Spleen (tissue), 11 donors: ENCODE results near the gene AGPAT3. TPM values are rescaled to one million over a fixed set of nuclear protein-coding genes. Genes with fewer than 3 reads are reported as not detected.
A peak's percentile ranks its signal among the peaks of the same experiment; 100 is the strongest.

Experiments used
- DNase-seq: peaks from one replicate; pipeline ENCODE4 v3.0.0-alpha.2; 2020
- H3K27ac ChIP-seq, 8 donors: fragments of 200-600 bp; sonication (generic) in 7 of 8; 1 replicate in 4 of 8; 2 replicates in 4 of 8; pipeline versions ENCODE4 v1.5.0 to v1.8.0; 2016 to 2021; ENCODE audit warnings: inconsistent platforms in 4 of 8, mild to moderate bottlenecking in 4 of 8, moderate library complexity in 1 of 8
- H3K27me3 ChIP-seq, 7 donors: fragments of 200-600 bp; sonication (generic) in 6 of 7; replicated peaks in 1 of 7; 1 replicate in 4 of 7; 2 replicates in 3 of 7; pipeline versions ENCODE4 v1.5.0 to v1.8.0; 2016 to 2021; ENCODE audit warnings: inconsistent platforms in 3 of 7, mild to moderate bottlenecking in 1 of 7
- H3K36me3 ChIP-seq, 6 donors: fragments of 200-600 bp; sonication (generic) in 5 of 6; 1 replicate in 4 of 6; 2 replicates in 2 of 6; pipeline versions ENCODE4 v1.5.0 to v1.8.0; 2016 to 2021; ENCODE audit warnings: inconsistent platforms in 2 of 6
- H3K4me1 ChIP-seq, 6 donors: fragments of 200-600 bp; sonication (generic) in 5 of 6; 1 replicate in 3 of 6; 2 replicates in 3 of 6; pipeline versions ENCODE4 v1.5.0 to v1.8.0; 2016 to 2021; ENCODE audit warnings: inconsistent platforms in 3 of 6
- H3K4me3 ChIP-seq, 8 donors: fragments of 200-600 bp; sonication (generic) in 7 of 8; 1 replicate in 4 of 8; 2 replicates in 4 of 8; pipeline versions ENCODE4 v1.5.0 to v1.8.0; 2016 to 2021; ENCODE audit warnings: inconsistent platforms in 4 of 8, mild to moderate bottlenecking in 4 of 8, moderate library complexity in 2 of 8
- H3K9me3 ChIP-seq, 8 donors: fragments of 200-600 bp; sonication (generic) in 7 of 8; 1 replicate in 4 of 8; 2 replicates in 4 of 8; pipeline versions ENCODE4 v1.5.0 to v1.8.0; 2016 to 2021; ENCODE audit warnings: inconsistent platforms in 4 of 8
- POLR2A ChIP-seq, 3 donors: fragments of 450-650 bp; IDR thresholded peaks; one replicate each; pipeline ENCODE4 v1.5.1; 2017; ENCODE audit warnings: antibody characterized with exemption in 3 of 3, mild to moderate bottlenecking in 1 of 3
- POLR2AphosphoS5 ChIP-seq, 3 donors: sonication (generic); formaldehyde crosslinking; IDR thresholded peaks; one replicate each; pipeline ENCODE4 v1.5.1; 2017; ENCODE audit warnings: antibody characterized with exemption in 3 of 3
- WGBS, 5 donors: extraction: QIAGEN DNeasy Blood & Tissue Kit in 3 of 5; methylation state at CpG; one replicate each; pipeline versions ENCODE4 v1.1.5 to v1.1.7; 2013 to 2018; 5-methylcytosine and 5-hydroxymethylcytosine counted together
- intact Hi-C: fragments of 100-400 bp; cut with DNase I; formaldehyde crosslinking; loops from one replicate; pipeline ENCODE4 v1.15.0; 2023; ENCODE audit warnings: low total_unique reads
- polyA plus RNA-seq, 3 donors: library from polyadenylated mRNA; stranded (reverse); fragments of 200-250 nt; gene quantifications; one replicate each; pipeline ENCODE4 v1.2.1, GENCODE V29; 2013
- total RNA-seq, 7 donors: library from RNA; depleted of rRNA in 3 of 7; stranded (reverse); fragments of >200 nt in 3 of 7; fragmentation: NEBNext Ultra II Directional in 4 of 7; extraction: Animal tissue kit (Norgen Biotek cat#: 25700) in 4 of 7; gene quantifications; one replicate each; pipeline versions ENCODE4 v1.1.0 to v1.2.1, GENCODE V29; 2016 to 2021
- TF ChIP-seq, protein P1 (sequence below), 11 experiments: fragments of 200-600 bp in 7 of 11; fragments of 450-650 bp in 4 of 11; sonication (generic) in 4 of 11; IDR thresholded peaks in 8 of 11; conservative IDR thresholded peaks in 3 of 11; 1 replicate in 7 of 11; 2 replicates in 4 of 11; pipeline versions ENCODE4 v1.4.0 to v1.8.0; 2016 to 2021; ENCODE audit warnings: antibody characterized with exemption in 11 of 11, inconsistent platforms in 4 of 11, mild to moderate bottlenecking in 1 of 11
- donor health status: healthy with polysubstance abuse.
- donor health status: DM: no; HTN: no; CAD: no; lungs with moderate emphysema.
- donor health status: DM: no; HTN: no; CAD: no.
- donor health status: Bipolar disorder and iron deficiency.
- donor health status: healthy.
- donor health status: DM: no; HTN: no; CAD: no.
- donor health status: DM: yes; HTN: yes; CAD: no.

The AGPAT3 gene
- total and polyA plus RNA-seq, 10 donors: 6.9 to 92.0 (median 56.0) TPM

DNA sequence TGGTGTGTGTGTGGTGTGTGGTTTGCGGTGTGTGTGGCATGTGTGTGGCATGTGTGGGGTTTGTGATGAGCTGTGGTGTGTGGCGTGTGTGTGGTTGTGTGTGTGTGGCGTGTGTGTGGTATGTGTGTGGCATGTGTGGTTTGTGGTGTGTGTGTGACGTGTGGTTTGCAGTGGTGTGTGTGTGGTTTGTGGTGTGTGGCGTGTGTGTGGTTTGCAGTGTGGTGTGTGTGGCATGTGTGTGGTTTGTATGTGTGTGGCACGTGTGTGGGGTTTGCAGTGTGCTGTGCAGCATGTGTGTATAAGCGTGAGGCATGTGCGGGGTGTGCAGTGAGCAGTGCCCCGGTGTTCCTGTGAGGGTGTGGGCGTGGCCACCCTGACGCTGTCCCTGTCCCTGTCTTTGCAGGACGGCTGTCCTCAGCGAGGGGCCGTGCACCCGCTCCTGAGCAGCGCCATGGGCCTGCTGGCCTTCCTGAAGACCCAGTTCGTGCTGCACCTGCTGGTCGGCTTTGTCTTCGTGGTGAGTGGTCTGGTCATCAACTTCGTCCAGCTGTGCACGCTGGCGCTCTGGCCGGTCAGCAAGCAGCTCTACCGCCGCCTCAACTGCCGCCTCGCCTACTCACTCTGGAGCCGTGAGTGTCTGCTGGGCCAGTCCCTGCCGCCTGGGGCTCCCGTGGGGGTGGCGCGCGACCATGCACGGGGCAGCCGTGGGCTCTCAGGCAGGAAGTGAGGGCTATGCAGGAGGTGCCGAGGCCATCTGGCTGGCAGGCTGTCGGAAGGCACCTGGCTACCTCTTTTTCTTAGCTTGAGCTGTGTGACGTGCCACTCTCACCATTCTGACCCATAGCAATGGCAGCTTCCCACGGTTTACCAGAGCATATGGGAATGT, 94.5 kb downstream of the AGPAT3 start:
- TF ChIP-seq, protein P1, sequence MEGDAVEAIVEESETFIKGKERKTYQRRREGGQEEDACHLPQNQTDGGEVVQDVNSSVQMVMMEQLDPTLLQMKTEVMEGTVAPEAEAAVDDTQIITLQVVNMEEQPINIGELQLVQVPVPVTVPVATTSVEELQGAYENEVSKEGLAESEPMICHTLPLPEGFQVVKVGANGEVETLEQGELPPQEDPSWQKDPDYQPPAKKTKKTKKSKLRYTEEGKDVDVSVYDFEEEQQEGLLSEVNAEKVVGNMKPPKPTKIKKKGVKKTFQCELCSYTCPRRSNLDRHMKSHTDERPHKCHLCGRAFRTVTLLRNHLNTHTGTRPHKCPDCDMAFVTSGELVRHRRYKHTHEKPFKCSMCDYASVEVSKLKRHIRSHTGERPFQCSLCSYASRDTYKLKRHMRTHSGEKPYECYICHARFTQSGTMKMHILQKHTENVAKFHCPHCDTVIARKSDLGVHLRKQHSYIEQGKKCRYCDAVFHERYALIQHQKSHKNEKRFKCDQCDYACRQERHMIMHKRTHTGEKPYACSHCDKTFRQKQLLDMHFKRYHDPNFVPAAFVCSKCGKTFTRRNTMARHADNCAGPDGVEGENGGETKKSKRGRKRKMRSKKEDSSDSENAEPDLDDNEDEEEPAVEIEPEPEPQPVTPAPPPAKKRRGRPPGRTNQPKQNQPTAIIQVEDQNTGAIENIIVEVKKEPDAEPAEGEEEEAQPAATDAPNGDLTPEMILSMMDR (IDR thresholded peaks at IDR 0.05 in 8 of 11, conservative IDR thresholded peaks at IDR 0.05 in 3 of 11): no peak
- TF ChIP-seq POLR2A (IDR thresholded peaks at IDR 0.05) (no peak), POLR2AphosphoS5 (IDR thresholded peaks at IDR 0.05) (peak in 1 of 3 donors; percentile 61)
- peaks cover 0 to 68% (median 16%) of the 10 kb centered on the region in 6 donors for H3K36me3 ChIP-seq
- no peak for DNase-seq
- H3K9me3 ChIP-seq: no peaks in the 10 kb centered on the region
- H3K4me1 ChIP-seq: peaks cover 3 to 30% (median 23%) of the 10 kb centered on the region in 6 donors
- H3K27ac ChIP-seq: peak overlapping the region in 1 of 8 donors; percentile 46
- no peaks in the 10 kb centered on the region for H3K27me3 ChIP-seq
- intact Hi-C loops: no loop called here
- no peak overlapping the region for H3K4me3 ChIP-seq
- WGBS, 5 donors: 80 to 84% (median 80%) methylated on average over 31 to 39 of the region's 39 CpGs

DNA sequence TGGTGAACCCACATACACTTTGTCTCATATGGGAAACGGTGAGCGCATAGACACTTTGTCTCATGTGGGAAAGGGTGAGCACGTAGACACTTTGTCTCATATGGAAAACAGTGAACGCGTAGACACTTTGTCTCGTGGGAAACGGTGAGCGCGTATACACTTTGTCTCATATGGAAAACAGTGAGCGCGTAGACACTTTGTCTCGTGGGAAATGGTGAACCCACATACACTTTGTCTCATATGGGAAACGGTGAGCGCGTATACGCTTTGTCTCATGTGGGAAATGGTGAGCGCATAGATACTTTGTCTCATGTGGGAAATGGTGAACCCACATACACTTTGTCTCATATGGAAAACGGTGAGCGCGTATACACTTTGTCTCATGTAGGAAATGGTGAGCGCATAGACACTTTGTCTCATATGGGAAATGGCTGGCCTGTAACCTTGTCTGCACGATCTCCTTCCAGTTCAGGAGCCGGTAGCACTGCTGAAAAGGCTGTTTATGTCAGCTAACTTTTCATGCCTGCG, 96.4 kb downstream of the AGPAT3 start:
- Histone ChIP-seq H3K4me3 (no peak overlapping the region), H3K36me3 (peaks cover 0 to 70% (median 18%) of the 10 kb centered on the region in 6 donors), H3K27ac (no peak overlapping the region), H3K4me1 (peaks cover 3 to 22% (median 17%) of the 10 kb centered on the region in 6 donors), H3K27me3 (no peaks in the 10 kb centered on the region), H3K9me3 (no peaks in the 10 kb centered on the region)
- intact Hi-C loops: no loop called here
- no peak for DNase-seq
- WGBS, 5 donors: 77 to 90% (median 85%) methylated on average over 24 of the region's 24 CpGs
- TF ChIP-seq, protein P1 (IDR thresholded peaks at IDR 0.05 in 8 of 11, conservative IDR thresholded peaks at IDR 0.05 in 3 of 11): no peak
- TF ChIP-seq POLR2A (IDR thresholded peaks at IDR 0.05) (no peak), POLR2AphosphoS5 (IDR thresholded peaks at IDR 0.05) (no peak)

DNA sequence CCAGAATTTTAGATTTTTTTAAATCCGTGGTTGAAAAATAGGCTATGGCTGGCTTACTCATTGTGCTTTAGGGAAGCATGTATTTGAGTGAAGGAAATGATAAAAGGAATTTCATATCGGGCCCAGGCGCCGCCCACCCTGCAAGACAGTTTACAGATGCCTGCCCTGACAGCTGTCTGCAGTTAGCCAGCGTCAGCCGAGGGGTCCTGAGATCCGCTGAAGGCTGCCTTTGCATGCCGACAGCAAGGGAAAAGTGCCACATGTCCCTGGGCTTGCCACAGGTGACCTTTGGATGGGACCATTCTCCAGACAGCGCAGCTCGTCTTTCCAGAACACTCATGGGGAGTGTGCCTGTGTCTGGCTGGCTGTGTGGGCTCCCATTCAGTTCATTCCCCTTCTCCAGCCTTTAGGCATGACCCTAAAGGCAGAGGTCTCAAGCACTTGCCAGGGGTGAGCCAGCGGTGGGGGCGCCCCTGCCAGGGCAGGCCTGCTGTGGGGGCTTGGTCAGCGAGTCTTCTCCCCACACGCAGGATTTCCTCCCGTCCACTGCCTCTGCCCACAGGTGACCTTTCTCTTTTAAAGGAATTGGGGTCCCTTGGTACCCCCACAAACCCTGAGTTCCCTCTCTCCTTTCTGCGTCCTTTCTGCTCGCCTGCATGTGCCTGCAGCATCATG, 101.0 kb downstream of the AGPAT3 start:
- WGBS, 5 donors: 84 to 89% (median 87%) methylated on average over 17 of the region's 17 CpGs
- intact Hi-C loops: no loop called here
- H3K9me3 ChIP-seq: no peaks in the 10 kb centered on the region
- no peak overlapping the region for H3K4me3 ChIP-seq
- DNase-seq: no peak
- H3K36me3 ChIP-seq: peaks cover 0 to 98% (median 42%) of the 10 kb centered on the region in 6 donors
- TF ChIP-seq POLR2A (IDR thresholded peaks at IDR 0.05) (no peak), POLR2AphosphoS5 (IDR thresholded peaks at IDR 0.05) (no peak)
- TF ChIP-seq, protein P1 (IDR thresholded peaks at IDR 0.05 in 8 of 11, conservative IDR thresholded peaks at IDR 0.05 in 3 of 11): no peak
- no peaks in the 10 kb centered on the region for H3K4me1 ChIP-seq
- no peaks in the 10 kb centered on the region for H3K27me3 ChIP-seq
- H3K27ac ChIP-seq: no peak overlapping the region
